Left lobe of liver (tissue), 2 donors: Measurements from ENCODE around the gene GIN1. TPM values are rescaled to one million over a fixed set of nuclear protein-coding genes. Genes with fewer than 3 reads are reported as not detected.
"Not testable (repeated sequence)": the region's sequence is repeated elsewhere in the genome, so short reads cannot be mapped to it uniquely, and the experiment has no call there.

Experiments used
- ATAC-seq: fragments of 200-7000 bp; cut with Tn5 transposase; one replicate; pipeline ENCODE4 v1.9.1; 2020; ENCODE audit warnings: mild to moderate bottlenecking, moderate library complexity
- DNase-seq: peaks from one replicate; pipeline ENCODE4 v3.0.0-alpha.2; 2020; ENCODE audit warnings: low spot score
- total RNA-seq: library from RNA; stranded (reverse); gene quantifications from one replicate; pipeline ENCODE4 v1.2.1, GENCODE V29; 2021
- donor health status: DM: no; HTN: no; CAD: no; lungs with moderate emphysema.
- donor health status: DM: no; HTN: yes; CAD: no.

Gene GIN1
- total RNA-seq, 1 donor from 2014 or later = 6.4 TPM

GRCh38 chr5:103111468-103111867 lies 8.5 kb downstream of the GIN1 start:
- ATAC-seq (no peak), DNase-seq (no peak)

- DNase-seq (no peak), ATAC-seq (no peak)
These were observed 9.5 kb downstream of the GIN1 start for GRCh38 chr5:103110403-103110802.

GRCh38 chr5:103109277-103109676 lies 10.7 kb downstream of the GIN1 start:
- DNase-seq = no peak
- ATAC-seq = no peak

- no peak for ATAC-seq
- no peak for DNase-seq
These were observed 11.9 kb downstream of the GIN1 start for GRCh38 chr5:103108086-103108485.

GRCh38 chr5:103102234-103102633 lies 17.7 kb downstream of the GIN1 start:
- ATAC-seq (no peak), DNase-seq (no peak)

GRCh38 chr5:103101079-103101750 lies 18.7 kb downstream of the GIN1 start:
- DNase-seq (no peak), ATAC-seq (no peak)

GRCh38 chr5:103098993-103099392 lies 20.9 kb downstream of the GIN1 start:
- ATAC-seq (peak; percentile 75), DNase-seq (no peak)

GRCh38 chr5:103094737-103095136 lies 25.2 kb downstream of the GIN1 start:
- ATAC-seq (no peak), DNase-seq (no peak)

- no peak for ATAC-seq
- no peak for DNase-seq
These were observed 26.2 kb downstream of the GIN1 start for GRCh38 chr5:103093727-103094126.

- no peak for ATAC-seq
- DNase-seq = no peak
These were observed 27.3 kb downstream of the GIN1 start for GRCh38 chr5:103092676-103093075.

GRCh38 chr5:103090791-103091190 lies 29.1 kb downstream of the GIN1 start:
- ATAC-seq = no peak
- no peak for DNase-seq

- DNase-seq (no peak), ATAC-seq (no peak)
These were observed 30.7 kb downstream of the GIN1 start for GRCh38 chr5:103089272-103089671.

- no peak for DNase-seq
- ATAC-seq = no peak
These were observed 33.4 kb downstream of the GIN1 start for GRCh38 chr5:103086547-103086946.

- DNase-seq (no peak), ATAC-seq (no peak)
These were observed 40.1 kb downstream of the GIN1 start for GRCh38 chr5:103079796-103080195.

- ATAC-seq (no peak), DNase-seq (no peak)
These were observed 44.5 kb downstream of the GIN1 start for GRCh38 chr5:103075442-103075841.

- ATAC-seq, DNase-seq: not testable (repeated sequence)
These were observed 46.4 kb downstream of the GIN1 start for GRCh38 chr5:103073500-103073899.

GRCh38 chr5:103066326-103066725 lies 53.6 kb downstream of the GIN1 start:
- DNase-seq (no peak), ATAC-seq (no peak)

GRCh38 chr5:103060424-103060954 lies 59.4 kb downstream of the GIN1 start:
- ATAC-seq (no peak), DNase-seq (no peak)

- ATAC-seq = no peak
- DNase-seq = no peak
These were observed 60.4 kb downstream of the GIN1 start for GRCh38 chr5:103059525-103059924.

GRCh38 chr5:103057208-103058130 lies 62.5 kb downstream of the GIN1 start:
- DNase-seq = no peak
- no peak for ATAC-seq

- DNase-seq, ATAC-seq: not testable (repeated sequence)
These were observed 73.2 kb downstream of the GIN1 start for GRCh38 chr5:103046706-103047105.
